GOT3 (cell line): Measurements from ENCODE around the gene SKI.

Source experiments
- DNase-seq: peaks from one replicate; lab custom pipeline; 2025; ENCODE audit warnings: mixed read lengths; lab: John Stamatoyannopoulos, UW

SKI gene

GRCh38 chr1:2352341-2352896, 124.3 kb downstream of the SKI start:
- no peak for DNase-seq

- DNase-seq, result no peak
Observed at GRCh38 chr1:2352897-2353550, 124.9 kb downstream of the SKI start.

GRCh38 chr1:2353551-2354438, 125.7 kb downstream of the SKI start:
- no peak for DNase-seq

GRCh38 chr1:2354511-2355372, 126.6 kb downstream of the SKI start:
- no peak for DNase-seq

- no peak for DNase-seq
Observed at GRCh38 chr1:2355373-2356261, 127.5 kb downstream of the SKI start.

GRCh38 chr1:2356401-2356800, 128.3 kb downstream of the SKI start:
- no peak for DNase-seq

- no peak for DNase-seq
Observed at GRCh38 chr1:2356911-2357845, 129.1 kb downstream of the SKI start.

- no peak for DNase-seq
Observed at GRCh38 chr1:2358072-2358471, 130.0 kb downstream of the SKI start.

- no peak for DNase-seq
Observed at GRCh38 chr1:2358651-2359640, 130.8 kb downstream of the SKI start.
